ENCODE data around the gene OR4K15. TPM values are rescaled to one million over a fixed set of nuclear protein-coding genes. Genes with fewer than 3 reads are reported as not detected.

OR4K15 gene
- total and polyA plus RNA-seq, 2 of the 4 experiments (the other 2 are of a cell fraction) = not detected

DNA sequence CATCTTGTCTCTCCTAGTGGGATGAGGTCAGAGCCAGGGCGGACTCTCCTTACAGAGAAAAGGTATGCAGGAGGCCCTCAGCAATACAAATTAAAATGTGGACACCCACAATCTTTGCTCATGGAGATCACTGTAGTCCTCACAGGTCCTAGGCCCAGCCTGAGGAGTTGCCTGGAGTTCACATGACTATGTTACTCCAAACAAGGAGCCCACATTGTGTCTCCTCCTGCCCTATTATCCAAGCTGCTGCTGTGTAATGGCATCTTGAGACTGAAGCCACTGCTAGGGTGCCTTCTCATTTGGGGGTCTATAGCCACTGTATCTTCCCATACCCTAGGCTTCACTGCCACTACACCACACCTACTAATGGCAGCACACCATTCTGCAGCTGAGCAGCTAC lies 33.7 kb upstream of the OR4K15 start:
- Histone ChIP-seq H3K9me3 (ENCODE audit: control insufficient read depth, insufficient read depth, low read length) (peaks cover 15% of the 10 kb centered on the region), H3K4me3 (ENCODE audit: insufficient read depth, low read depth, low read length) (no peak overlapping the region), H4K8ac (ENCODE audit: low read depth in 2 of 2, low read length in 2 of 2) (no peak overlapping the region), H2AK9ac (replicated peaks; ENCODE audit: low read depth, low read length, poor library complexity) (no peak overlapping the region), H3K9me1 (ENCODE audit: insufficient read depth, low read length) (no peaks in the 10 kb centered on the region), H3K79me1 (ENCODE audit: low read depth in 1 of 2, low read length in 2 of 2) (no peaks in the 10 kb centered on the region), H3K36me3 (ENCODE audit: control insufficient read depth, insufficient read depth, low read length) (no peaks in the 10 kb centered on the region), H2BK5ac (ENCODE audit: low read depth, low read length, poor library complexity, severe bottlenecking) (no peak overlapping the region), H3K4ac (ENCODE audit: low read depth, low read length) (no peak overlapping the region), H3K14ac (replicated peaks; ENCODE audit: low read depth, low read length) (no peak overlapping the region), H4K5ac (ENCODE audit: low read depth, low read length) (no peak overlapping the region), H3K23ac (ENCODE audit: low read depth, low read length) (no peak overlapping the region), H2BK120ac (ENCODE audit: low read depth, low read length) (no peak overlapping the region), H4K20me1 (ENCODE audit: insufficient read depth, low read length) (no peaks in the 10 kb centered on the region), H3K56ac (ENCODE audit: extremely low read depth, insufficient read depth, low read length) (no peak overlapping the region), H2BK15ac (ENCODE audit: low read depth, low read length) (no peak overlapping the region), H3K18ac (ENCODE audit: low read depth, low read length) (no peak overlapping the region), H4K91ac (ENCODE audit: insufficient read depth, low read depth, low read length) (no peak overlapping the region), H2AFZ (replicated peaks; ENCODE audit: low read length, poor library complexity) (no peak overlapping the region), H3K4me1 (ENCODE audit: control insufficient read depth, insufficient read depth, low read length) (no peaks in the 10 kb centered on the region), H3K9ac (ENCODE audit: low read depth, low read length) (no peak overlapping the region), H3K4me2 (ENCODE audit: low read depth, low read length) (no peak overlapping the region), H3K27ac (ENCODE audit: insufficient read depth, low read length) (no peak overlapping the region), H2BK20ac (ENCODE audit: low read depth, low read length) (no peak overlapping the region), H2AK5ac (ENCODE audit: low read depth, low read length) (no peak overlapping the region), H3K27me3 (ENCODE audit: control insufficient read depth, insufficient read depth, low read length) (no peaks in the 10 kb centered on the region)
- ChIA-PET CTCF (interaction anchor here (0.6 kb wide), 1 partner anchor 87 kb away, joined by 8 read pairs; no protein-coding TSS in a partner anchor), POLR2A (ENCODE audit: unreplicated experiment) (no interaction called here)
- dilution Hi-C loops (cut with HindIII; ENCODE audit: low sequenced_read_pairs, unreplicated experiment) (no loop called here), intact Hi-C loops (cut with micrococcal nuclease) (no loop called here), in situ Hi-C loops (cut with MboI; ENCODE audit: low sequenced_read_pairs) (no loop called here)
- 100% methylated on average over 1 of the region's 1 CpG; no CpG with 5 or more reads in 1 of the 2 experiments for WGBS, 2 experiments (ENCODE audit: extremely low coverage in 2 of 2, insufficient read length in 1 of 2)
- no TSS peak for BruUV-seq (replicated peaks)
- TF ChIP-seq, protein P1, sequence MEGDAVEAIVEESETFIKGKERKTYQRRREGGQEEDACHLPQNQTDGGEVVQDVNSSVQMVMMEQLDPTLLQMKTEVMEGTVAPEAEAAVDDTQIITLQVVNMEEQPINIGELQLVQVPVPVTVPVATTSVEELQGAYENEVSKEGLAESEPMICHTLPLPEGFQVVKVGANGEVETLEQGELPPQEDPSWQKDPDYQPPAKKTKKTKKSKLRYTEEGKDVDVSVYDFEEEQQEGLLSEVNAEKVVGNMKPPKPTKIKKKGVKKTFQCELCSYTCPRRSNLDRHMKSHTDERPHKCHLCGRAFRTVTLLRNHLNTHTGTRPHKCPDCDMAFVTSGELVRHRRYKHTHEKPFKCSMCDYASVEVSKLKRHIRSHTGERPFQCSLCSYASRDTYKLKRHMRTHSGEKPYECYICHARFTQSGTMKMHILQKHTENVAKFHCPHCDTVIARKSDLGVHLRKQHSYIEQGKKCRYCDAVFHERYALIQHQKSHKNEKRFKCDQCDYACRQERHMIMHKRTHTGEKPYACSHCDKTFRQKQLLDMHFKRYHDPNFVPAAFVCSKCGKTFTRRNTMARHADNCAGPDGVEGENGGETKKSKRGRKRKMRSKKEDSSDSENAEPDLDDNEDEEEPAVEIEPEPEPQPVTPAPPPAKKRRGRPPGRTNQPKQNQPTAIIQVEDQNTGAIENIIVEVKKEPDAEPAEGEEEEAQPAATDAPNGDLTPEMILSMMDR (conservative IDR thresholded peaks at IDR 0.05; ENCODE audit: low read depth, low read length) = no peak
- no peak for TF ChIP-seq USF2 (IDR thresholded peaks at IDR 0.05; ENCODE audit: low read depth, low read length)
- TF ChIP-seq RFX5 (IDR thresholded peaks at IDR 0.05; ENCODE audit: low read depth, low read length) = no peak
- ATAC-seq (ENCODE audit: low read depth) = no peak
- DNase-seq = no peak

Measured in IMR-90 (cell line).